Endothelial cell of umbilical vein (primary cell): ENCODE data around the gene TTN. TPM values are rescaled to one million over a fixed set of nuclear protein-coding genes. Genes with fewer than 3 reads are reported as not detected.

Experiments used
- BruUV-seq: library from RNA; stranded (reverse); fragments of 400-500 nt; replicated peaks from 2 replicates; lab custom pipeline; 2021; lab: Mats Ljungman, UMichigan
- CTCF ChIA-PET: fragments of 300-600, 350-600 bp; sonication (Branson Sonifier 250); formaldehyde crosslinking; loops from one replicate; lab custom pipeline; 2021; ENCODE audit warnings: antibody characterized with exemption, inconsistent platforms; lab: Charles Lee
- POLR2A ChIA-PET: fragments of 300-600, 350-600 bp; sonication (Branson Sonifier 250); formaldehyde crosslinking; loops from one replicate; lab custom pipeline; 2021; ENCODE audit warnings: antibody characterized with exemption, inconsistent platforms; lab: Charles Lee
- DNase-seq: peaks from one replicate; pipeline ENCODE4 v3.0.0-alpha.2; 2011; ENCODE audit warnings: low read depth, low spot score
- FAIRE-seq: peaks from 2 replicates; lab custom pipeline; 2011; peaks lifted over from hg19 to GRCh38; lab: Jason Lieb, UNC
- H2AFZ ChIP-seq: 2 replicates; pipeline ENCODE4 v1.6.0; 2012; ENCODE audit warnings: low read depth, low read length, control low read depth, inconsistent platforms
- H3K27ac ChIP-seq: 2 replicates; pipeline ENCODE4 v1.5.1; 2011; ENCODE audit warnings: low read depth, mild to moderate bottlenecking, control low read depth, low read length, moderate library complexity; ENCODE audit not compliant: insufficient read depth
- H3K27me3 ChIP-seq, 2 experiments: 2 replicates each; pipeline versions ENCODE4 v1.6.0 to v1.6.1; 2011; ENCODE audit warnings: low read length in 2 of 2, mixed read lengths in 1 of 2; ENCODE audit not compliant: control insufficient read depth in 2 of 2, insufficient read depth in 2 of 2
- H3K36me3 ChIP-seq, 2 experiments: 2 replicates in 1 of 2; 3 replicates in 1 of 2; pipeline ENCODE4 v1.5.1; 2011; ENCODE audit warnings: low read length in 2 of 2, mild to moderate bottlenecking in 1 of 2, moderate library complexity in 1 of 2; ENCODE audit not compliant: control insufficient read depth in 2 of 2, insufficient read depth in 2 of 2; ENCODE audit errors: extremely low read depth in 1 of 2
- H3K4me1 ChIP-seq: 3 replicates; pipeline ENCODE4 v1.5.1; 2011; ENCODE audit warnings: mild to moderate bottlenecking, low read length; ENCODE audit not compliant: control insufficient read depth, insufficient read depth; ENCODE audit errors: extremely low read depth
- H3K4me2 ChIP-seq: 2 replicates; pipeline ENCODE4 v1.6.1; 2011; ENCODE audit warnings: low read length, control low read depth, mixed read lengths; ENCODE audit not compliant: insufficient read depth
- H3K4me3 ChIP-seq, 3 experiments: fragments of 200-600 bp in 1 of 3; sonication (generic), shearing (Covaris generic) in 1 of 3; replicated peaks in 1 of 3; 2 replicates each; pipeline ENCODE4 v1.5.1; 2011 to 2016; ENCODE audit warnings: control low read depth in 3 of 3, low read length in 3 of 3, mild to moderate bottlenecking in 2 of 3, inconsistent platforms in 1 of 3, low read depth in 1 of 3, moderate library complexity in 1 of 3; ENCODE audit not compliant: insufficient read depth in 1 of 3
- H3K79me2 ChIP-seq: 2 replicates; pipeline ENCODE4 v1.6.0; 2012; ENCODE audit warnings: low read length, inconsistent platforms; ENCODE audit not compliant: control insufficient read depth, insufficient read depth
- H3K9ac ChIP-seq: replicated peaks from 2 replicates; pipeline ENCODE3; 2011; ENCODE audit warnings: low read length, control low read depth; ENCODE audit not compliant: insufficient read depth; ENCODE audit errors: extremely low read depth
- H3K9me1 ChIP-seq: replicated peaks from 3 replicates; pipeline ENCODE4 v1.6.0; 2011; ENCODE audit warnings: mild to moderate bottlenecking, low read length; ENCODE audit not compliant: control insufficient read depth, insufficient read depth; ENCODE audit errors: extremely low read depth
- H3K9me3 ChIP-seq: replicated peaks from 2 replicates; pipeline ENCODE4 v1.5.1; 2012; ENCODE audit warnings: low read length, inconsistent platforms; ENCODE audit not compliant: control insufficient read depth, insufficient read depth
- H4K20me1 ChIP-seq: replicated peaks from 2 replicates; pipeline ENCODE3; 2011; ENCODE audit warnings: mild to moderate bottlenecking, low read length; ENCODE audit not compliant: control insufficient read depth, insufficient read depth; ENCODE audit errors: extremely low read depth
- CTCF ChIP-seq, 2 donors: IDR thresholded peaks; 1 replicate in 1 of 2; 2 replicates in 1 of 2; pipeline ENCODE4 v1.5.1; 2011; ENCODE audit warnings: low read length in 2 of 2, mild to moderate bottlenecking in 2 of 2, moderate library complexity in 2 of 2, control low read depth in 1 of 2, inconsistent platforms in 1 of 2, low read depth in 1 of 2; ENCODE audit not compliant: insufficient read depth in 1 of 2; ENCODE audit errors: extremely low read depth in 1 of 2
- EZH2 ChIP-seq: IDR thresholded peaks from 2 replicates; pipeline ENCODE4 v1.6.1; 2012; ENCODE audit warnings: borderline replicate concordance, low read depth, mild to moderate bottlenecking, moderate library complexity, low read length, inconsistent platforms; ENCODE audit not compliant: severe bottlenecking
- FOS ChIP-seq: IDR thresholded peaks from 2 replicates; pipeline ENCODE4 v1.6.1; 2011; ENCODE audit warnings: mild to moderate bottlenecking, low read length, moderate library complexity, borderline replicate concordance; ENCODE audit not compliant: insufficient read depth
- GATA2 ChIP-seq: IDR thresholded peaks from 2 replicates; pipeline ENCODE4 v1.7.0; 2011; ENCODE audit warnings: low read depth, mild to moderate bottlenecking, moderate library complexity, mixed read lengths, low read length; ENCODE audit not compliant: insufficient read length, insufficient read depth
- JUN ChIP-seq: IDR thresholded peaks from 2 replicates; pipeline ENCODE4 v1.6.1; 2011; ENCODE audit warnings: borderline replicate concordance, low read depth; ENCODE audit not compliant: insufficient read length, insufficient read depth
- MAX ChIP-seq: IDR thresholded peaks from 2 replicates; pipeline ENCODE4 v1.6.1; 2011; ENCODE audit not compliant: insufficient read depth, insufficient read length
- MYC ChIP-seq: IDR thresholded peaks from one replicate; pipeline ENCODE4 v1.6.1; 2011; ENCODE audit warnings: mild to moderate bottlenecking, low read depth, low read length
- POLR2A ChIP-seq: IDR thresholded peaks from 2 replicates; pipeline ENCODE4 v1.6.1; 2012; ENCODE audit warnings: low read depth, mild to moderate bottlenecking, control low read depth, low read length
- POLR2AphosphoS5 ChIP-seq: IDR thresholded peaks from 2 replicates; pipeline ENCODE4 v1.6.1; 2012; ENCODE audit warnings: low read depth, mild to moderate bottlenecking, control low read depth, low read length, moderate library complexity; ENCODE audit not compliant: insufficient read depth
- dilution Hi-C: fragments of 300-500 bp; cut with MboI; formaldehyde crosslinking; loops from one replicate; pipeline ENCODE4 v1.15.0; 2019; ENCODE audit warnings: low sequenced_read_pairs; ENCODE audit not compliant: extremely low pct_ligation_motif_present
- intact Hi-C: fragments of 100-400 bp; cut with micrococcal nuclease; formaldehyde crosslinking; loops from one replicate; pipeline ENCODE4 v1.10.0; 2022
- polyA plus RNA-seq, 4 experiments: library from polyadenylated mRNA; depleted of rRNA in 3 of 4; stranded (reverse) in 3 of 4; unstranded in 1 of 4; fragments of >200 nt; gene quantifications; 2 replicates each; pipeline versions ENCODE4 v1.2.1 to v1.2.3, GENCODE V29; 2011 to 2012; ENCODE audit warnings: missing spikeins in 1 of 4
- total RNA-seq: library from RNA; stranded (reverse); gene quantifications from 2 replicates; pipeline ENCODE4 v1.2.3, GENCODE V29; 2021

TTN gene
- total and polyA plus RNA-seq, 2 donors (not counting 3 experiments of a cell fraction or from before 2014, with no cell fraction given), result 0.11 to 0.49 TPM

DNA sequence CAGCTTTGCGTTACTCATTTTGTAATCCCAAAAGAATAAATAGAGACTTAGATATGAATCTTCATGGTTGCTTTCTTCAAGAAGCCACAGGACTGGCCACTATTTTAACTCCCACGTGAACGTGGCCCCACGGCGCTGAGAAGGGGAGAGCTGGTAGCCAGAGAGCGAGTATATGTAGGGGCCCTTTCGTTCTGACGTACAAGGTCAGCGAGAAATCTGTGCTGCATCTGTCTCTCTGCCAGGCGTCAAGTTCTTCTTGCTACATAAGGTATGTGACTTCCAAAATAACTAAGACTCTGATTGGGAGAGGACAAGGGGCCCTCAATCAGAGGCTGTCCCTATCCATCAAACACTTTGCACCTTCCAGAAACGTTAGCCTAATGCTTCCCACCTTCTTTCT, 177.8 kb downstream of the TTN start:
- Histone ChIP-seq H3K4me1 (no peaks in the 10 kb centered on the region), H4K20me1 (no peaks in the 10 kb centered on the region), H2AFZ (no peak overlapping the region), H3K27ac (no peak overlapping the region), H3K9me1 (no peaks in the 10 kb centered on the region), H3K9me3 (no peaks in the 10 kb centered on the region), H3K9ac (no peak overlapping the region), H3K27me3 (no peaks in the 10 kb centered on the region), H3K4me3 (no peak overlapping the region), H3K4me2 (no peak overlapping the region), H3K36me3 (no peaks in the 10 kb centered on the region), H3K79me2 (no peaks in the 10 kb centered on the region)
- DNase-seq (no peak), FAIRE-seq (no peak)
- TF ChIP-seq MYC (no peak), JUN (no peak), POLR2AphosphoS5 (no peak), MAX (no peak), GATA2 (no peak), POLR2A (no peak), CTCF (IDR thresholded peaks at IDR 0.05; ENCODE audit: extremely low read depth in 1 of 2, insufficient read depth in 1 of 2, low read depth in 1 of 2, low read length in 2 of 2) (no peak), EZH2 (no peak), FOS (no peak)
- intact Hi-C loops (no loop called here), dilution Hi-C loops (no loop called here)
- no TSS peak for BruUV-seq
- ChIA-PET POLR2A (no interaction called here), CTCF (interaction anchor here (1.1 kb wide), 1 partner anchor 71 kb away, joined by 3 read pairs; no protein-coding TSS in a partner anchor)
